ENCODE measurements around the gene RUNDC3A.

RUNDC3A gene

GRCh38 chr17:44269535-44270240 is 38.7 kb upstream of the RUNDC3A start:
- H3K9ac ChIP-seq (ENCODE audit: low read length): no peak overlapping the region
- H3K27me3 ChIP-seq (ENCODE audit: insufficient read depth, low read length): no peaks in the 10 kb centered on the region
- no peaks in the 10 kb centered on the region for H3F3A ChIP-seq (ENCODE audit: insufficient read depth, low read length)
- no peaks in the 10 kb centered on the region for H3K36me3 ChIP-seq (ENCODE audit: insufficient read depth, low read length)
- no peaks in the 10 kb centered on the region for H3K9me2 ChIP-seq (ENCODE audit: low read depth, low read length)
- no peaks in the 10 kb centered on the region for H3K79me2 ChIP-seq (ENCODE audit: insufficient read depth, low read length)
- TF ChIP-seq CTCF (IDR thresholded peaks at IDR 0.05; ENCODE audit: low read length) (no peak), EZH2 (IDR thresholded peaks at IDR 0.05; ENCODE audit: borderline replicate concordance, low read length) (no peak)
- no peaks in the 10 kb centered on the region for H4K20me1 ChIP-seq (ENCODE audit: insufficient read depth, low read length)
- no peak overlapping the region for H3K4me2 ChIP-seq (ENCODE audit: low read length)
- H2AFZ ChIP-seq (ENCODE audit: low read length): no peak overlapping the region
- no peaks in the 10 kb centered on the region for H3K4me1 ChIP-seq (ENCODE audit: insufficient read depth, low read length, severe bottlenecking)
- no peak overlapping the region for H3K4me3 ChIP-seq (ENCODE audit: low read depth, low read length, poor library complexity, severe bottlenecking)
- no peaks in the 10 kb centered on the region for H3K9me3 ChIP-seq (ENCODE audit: low read length)
- no peak overlapping the region for H3K27ac ChIP-seq (ENCODE audit: low read depth, low read length, poor library complexity, severe bottlenecking)

GRCh38 chr17:44272321-44272951 is 36.0 kb upstream of the RUNDC3A start:
- H4K20me1 ChIP-seq (ENCODE audit: insufficient read depth, low read length): no peaks in the 10 kb centered on the region
- no peak overlapping the region for H3K4me3 ChIP-seq (ENCODE audit: low read depth, low read length, poor library complexity, severe bottlenecking)
- no peaks in the 10 kb centered on the region; the same call in 1 of the 2 replicates for H3K27me3 ChIP-seq (ENCODE audit: insufficient read depth, low read length)
- H3F3A ChIP-seq (ENCODE audit: insufficient read depth, low read length): no peaks in the 10 kb centered on the region
- H3K9ac ChIP-seq (ENCODE audit: low read length): no peak overlapping the region
- no peaks in the 10 kb centered on the region for H3K9me2 ChIP-seq (ENCODE audit: low read depth, low read length)
- H3K79me2 ChIP-seq (ENCODE audit: insufficient read depth, low read length): no peaks in the 10 kb centered on the region
- no peaks in the 10 kb centered on the region for H3K36me3 ChIP-seq (ENCODE audit: insufficient read depth, low read length)
- no peak for TF ChIP-seq CTCF (IDR thresholded peaks at IDR 0.05; ENCODE audit: low read length)
- TF ChIP-seq EZH2 (IDR thresholded peaks at IDR 0.05; ENCODE audit: borderline replicate concordance, low read length): no peak
- H3K27ac ChIP-seq (ENCODE audit: low read depth, low read length, poor library complexity, severe bottlenecking): no peak overlapping the region
- H3K9me3 ChIP-seq (ENCODE audit: low read length): no peaks in the 10 kb centered on the region
- no peak overlapping the region for H2AFZ ChIP-seq (ENCODE audit: low read length)
- H3K4me1 ChIP-seq (ENCODE audit: insufficient read depth, low read length, severe bottlenecking): no peaks in the 10 kb centered on the region
- no peak overlapping the region for H3K4me2 ChIP-seq (ENCODE audit: low read length)

DNA sequence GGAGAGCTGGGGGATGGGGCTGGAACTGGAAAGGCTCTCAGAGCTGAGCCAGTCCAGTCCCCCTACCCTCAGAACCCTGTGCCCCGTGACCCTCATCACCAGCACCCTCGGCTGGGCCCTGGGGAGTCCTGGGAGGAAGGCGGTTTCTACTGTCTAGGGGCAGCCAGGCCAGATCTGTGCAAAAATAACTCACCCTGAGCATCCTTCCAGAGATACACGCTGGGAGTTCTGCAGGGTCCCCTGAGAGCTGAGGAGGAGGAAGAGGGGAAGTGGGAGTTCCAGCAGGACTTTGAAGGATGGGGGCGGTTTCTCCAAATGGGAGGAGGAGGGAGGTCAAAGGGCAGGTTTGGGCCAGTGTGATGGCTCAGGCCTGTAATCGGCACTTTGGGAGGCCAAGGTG is 35.4 kb upstream of the RUNDC3A start:
- H3K27ac ChIP-seq (ENCODE audit: low read depth, low read length, poor library complexity, severe bottlenecking): no peak overlapping the region
- no peak overlapping the region for H3K9ac ChIP-seq (ENCODE audit: low read length)
- no peak overlapping the region for H3K4me3 ChIP-seq (ENCODE audit: low read depth, low read length, poor library complexity, severe bottlenecking)
- no peaks in the 10 kb centered on the region for H3K79me2 ChIP-seq (ENCODE audit: insufficient read depth, low read length)
- no peaks in the 10 kb centered on the region for H3K4me1 ChIP-seq (ENCODE audit: insufficient read depth, low read length, severe bottlenecking)
- no peaks in the 10 kb centered on the region; the same call in 1 of the 2 replicates for H3K27me3 ChIP-seq (ENCODE audit: insufficient read depth, low read length)
- H4K20me1 ChIP-seq (ENCODE audit: insufficient read depth, low read length): no peaks in the 10 kb centered on the region
- no peaks in the 10 kb centered on the region for H3K9me2 ChIP-seq (ENCODE audit: low read depth, low read length)
- H3K9me3 ChIP-seq (ENCODE audit: low read length): no peaks in the 10 kb centered on the region
- TF ChIP-seq CTCF (IDR thresholded peaks at IDR 0.05; ENCODE audit: low read length): no peak
- no peak for TF ChIP-seq EZH2 (IDR thresholded peaks at IDR 0.05; ENCODE audit: borderline replicate concordance, low read length)
- H3K36me3 ChIP-seq (ENCODE audit: insufficient read depth, low read length): no peaks in the 10 kb centered on the region
- no peak overlapping the region for H3K4me2 ChIP-seq (ENCODE audit: low read length)
- H2AFZ ChIP-seq (ENCODE audit: low read length): no peak overlapping the region
- no peaks in the 10 kb centered on the region for H3F3A ChIP-seq (ENCODE audit: insufficient read depth, low read length)

Data from OCI-LY1 (cell line).